K562 (cell line): ENCODE results near the gene OPA3. TPM values are rescaled to one million over a fixed set of nuclear protein-coding genes. Genes with fewer than 3 reads are reported as not detected.

Experiments used
- ATAC-seq: fragments of 200-7000 bp; cut with Tn5 transposase; 3 replicates; pipeline ENCODE4 v1.9.1; 2020; ENCODE audit warnings: moderate library complexity
- Bru-seq: library from RNA; stranded (reverse); fragments of 400-500 nt; gene quantifications from one replicate; lab custom pipeline; 2021; lab: Mats Ljungman, UMichigan
- BruChase-seq, 2 experiments: library from RNA; stranded (reverse); fragments of 400-500 nt; gene quantifications; one replicate each; lab custom pipeline; 2021; lab: Mats Ljungman, UMichigan
- BruUV-seq: library from RNA; stranded (reverse); fragments of 400-500 nt; replicated peaks from 2 replicates; lab custom pipeline; 2021; lab: Mats Ljungman, UMichigan
- CTCF ChIA-PET: fragments of 300-600 bp; formaldehyde crosslinking; extraction: SDS; loops from one replicate; lab custom pipeline; 2021; ENCODE audit warnings: low intra/inter-chr PET ratio; lab: Yijun Ruan, JAX
- POLR2A ChIA-PET: fragments of 300-600, 350-650 bp; sonication (Branson Sonifier 250); formaldehyde crosslinking; extraction: SDS; loops from one replicate; lab custom pipeline; 2021; ENCODE audit warnings: antibody characterized with exemption, inconsistent platforms; lab: Yijun Ruan, JAX
- DNase-seq, 4 experiments: peaks; one replicate each; pipeline versions ENCODE4 v3.0.0 to v3.0.0-alpha.2; 2011 to 2018; ENCODE audit warnings: low spot score in 3 of 4, mixed read lengths in 3 of 4; ENCODE audit errors: extremely low read depth in 1 of 4
- FAIRE-seq: peaks from 2 replicates; lab custom pipeline; 2011; peaks lifted over from hg19 to GRCh38; lab: Jason Lieb, UNC
- H2AFZ ChIP-seq: 2 replicates; pipeline ENCODE4 v1.6.0; 2011; ENCODE audit warnings: low read depth, low read length, control low read depth, inconsistent platforms
- H3K27ac ChIP-seq: fragments of 200-600 bp; 3 replicates; pipeline ENCODE4 v1.8.0; 2011; ENCODE audit warnings: low read depth, mild to moderate bottlenecking, control low read depth, inconsistent platforms, low read length, moderate library complexity, mixed read lengths; ENCODE audit errors: extremely low read depth
- H3K27me3 ChIP-seq, 2 experiments: fragments of 300-600 bp in 1 of 2; 2 replicates in 1 of 2; 3 replicates in 1 of 2; pipeline versions ENCODE4 v1.6.0 to v1.8.0; 2011; ENCODE audit warnings: inconsistent platforms in 2 of 2, low read length in 2 of 2, mild to moderate bottlenecking in 1 of 2, mixed read lengths in 1 of 2, moderate library complexity in 1 of 2; ENCODE audit not compliant: control insufficient read depth in 2 of 2, insufficient read depth in 2 of 2
- H3K36me3 ChIP-seq: fragments of 300-600 bp; 3 replicates; pipeline ENCODE4 v1.8.0; 2011; ENCODE audit warnings: mild to moderate bottlenecking, low read length, inconsistent platforms; ENCODE audit not compliant: control insufficient read depth, insufficient read depth
- H3K4me1 ChIP-seq, 2 experiments: fragments of 200-600 bp in 1 of 2; replicated peaks in 1 of 2; 2 replicates in 1 of 2; 3 replicates in 1 of 2; pipeline versions ENCODE4 v1.5.1 to v1.8.0; 2011; ENCODE audit warnings: inconsistent platforms in 2 of 2, low read length in 2 of 2, mild to moderate bottlenecking in 1 of 2, mixed read lengths in 1 of 2, moderate library complexity in 1 of 2; ENCODE audit not compliant: control insufficient read depth in 2 of 2, insufficient read depth in 2 of 2
- H3K4me2 ChIP-seq: 2 replicates; pipeline ENCODE4 v1.6.1; 2011; ENCODE audit warnings: low read length, control low read depth, inconsistent platforms, mixed read lengths; ENCODE audit not compliant: insufficient read depth
- H3K4me3 ChIP-seq: fragments of 200-600 bp; sonication (generic), shearing (Covaris generic); 2 replicates; pipeline ENCODE4 v1.5.1; 2016; ENCODE audit warnings: control low read depth, inconsistent platforms
- H3K79me2 ChIP-seq: fragments of 200-600 bp; 3 replicates; pipeline ENCODE4 v1.8.0; 2011; ENCODE audit warnings: low read length, inconsistent platforms; ENCODE audit not compliant: control insufficient read depth, insufficient read depth
- H3K9ac ChIP-seq, 2 experiments: 2 replicates each; pipeline versions ENCODE4 v1.6.0 to v1.6.1; 2011; ENCODE audit warnings: low read depth in 2 of 2, low read length in 2 of 2, control low read depth in 1 of 2, inconsistent platforms in 1 of 2, mild to moderate bottlenecking in 1 of 2, mixed read lengths in 1 of 2; ENCODE audit not compliant: insufficient read depth in 1 of 2
- H3K9me1 ChIP-seq: one replicate; pipeline ENCODE4 v1.6.0; 2011; ENCODE audit warnings: inconsistent platforms, mild to moderate bottlenecking, low read length, moderate library complexity; ENCODE audit not compliant: control insufficient read depth, insufficient read depth
- H3K9me3 ChIP-seq: replicated peaks from 2 replicates; pipeline ENCODE4 v1.5.1; 2011; ENCODE audit warnings: low read depth, low read length, inconsistent platforms; ENCODE audit not compliant: control insufficient read depth, insufficient read depth
- H4K20me1 ChIP-seq: replicated peaks from 2 replicates; pipeline ENCODE4 v1.6.1; 2011; ENCODE audit warnings: low read length, inconsistent platforms, mixed read lengths; ENCODE audit not compliant: control insufficient read depth, insufficient read depth
- CBX8 ChIP-seq: fragments of 200-600 bp; sonication (generic); IDR thresholded peaks from 2 replicates; pipeline ENCODE4 v1.6.1; 2012; ENCODE audit warnings: borderline replicate concordance, mixed run types, low read depth, mild to moderate bottlenecking, moderate library complexity, mixed read lengths, low read length, control low read depth, inconsistent platforms; ENCODE audit not compliant: poor library complexity, severe bottlenecking; ENCODE audit errors: extremely low read depth
- CHD2 ChIP-seq: IDR thresholded peaks from 2 replicates; pipeline ENCODE4 v1.6.1; 2011; ENCODE audit warnings: low read depth, low read length
- E2F8 ChIP-seq: fragments of 450-650 bp; IDR thresholded peaks from 2 replicates; pipeline ENCODE4 v1.7.1; 2018; ENCODE audit warnings: mild to moderate bottlenecking, low read depth; ENCODE audit not compliant: partially characterized antibody
- ELF1 ChIP-seq: fragments of 200-800 bp; sonication (Bioruptor generic); IDR thresholded peaks from 2 replicates; pipeline ENCODE4 v1.6.1; 2016; ENCODE audit warnings: missing genetic modification characterization, missing compliant biosample characterization
- ELF2 ChIP-seq: fragments of 250-450 bp; sonication (Bioruptor Pico); IDR thresholded peaks from 2 replicates; pipeline ENCODE4 v1.5.0; 2021; ENCODE audit warnings: mild to moderate bottlenecking
- EP300 ChIP-seq: IDR thresholded peaks from 2 replicates; pipeline ENCODE4 v1.6.1; 2012; ENCODE audit warnings: low read length, improper control_type of control experiment
- GABPB1 ChIP-seq: sonication (generic); formaldehyde crosslinking; IDR thresholded peaks from 2 replicates; pipeline ENCODE4 v1.8.0; 2022; ENCODE audit warnings: mild to moderate bottlenecking, missing genetic modification reagents
- HDAC1 ChIP-seq, 2 experiments: fragments of 450-650 bp; IDR thresholded peaks; 2 replicates each; pipeline ENCODE4 v1.6.1; 2016 to 2017; ENCODE audit warnings: inconsistent platforms in 1 of 2, mild to moderate bottlenecking in 1 of 2, moderate library complexity in 1 of 2
- HIVEP1 ChIP-seq: fragments of 250-450 bp; sonication (Bioruptor Pico); IDR thresholded peaks from 2 replicates; pipeline ENCODE4 v1.4.0; 2020; ENCODE audit warnings: mild to moderate bottlenecking
- RFX5 ChIP-seq: IDR thresholded peaks from 2 replicates; pipeline ENCODE4 v1.6.1; 2011; ENCODE audit warnings: low read depth, mild to moderate bottlenecking, improper control_type of control experiment, low read length
- SAFB ChIP-seq: fragments of 200-400 bp; formaldehyde crosslinking; IDR thresholded peaks from 2 replicates; pipeline ENCODE4 v1.6.1; 2017; ENCODE audit warnings: low read depth, low read length, borderline replicate concordance
- SOX6 ChIP-seq: fragments of 450-650 bp; IDR thresholded peaks from 2 replicates; pipeline ENCODE4 v1.6.1; 2014; ENCODE audit warnings: mild to moderate bottlenecking
- SP1 ChIP-seq: sonication (generic); formaldehyde crosslinking; IDR thresholded peaks from 2 replicates; pipeline ENCODE4 v1.8.1; 2022; ENCODE audit warnings: mild to moderate bottlenecking, missing genetic modification reagents
- WGBS: fragments of 100-300 bp; shearing (Covaris generic); methylation state at CpG from one replicate; pipeline ENCODE4 v1.1.6; 2016; ENCODE audit warnings: low coverage, mixed read lengths; ENCODE audit not compliant: insufficient coverage; ENCODE audit errors: missing lambda C conversion rate; 5-methylcytosine and 5-hydroxymethylcytosine counted together
- in situ Hi-C: fragments of 300-500 bp; cut with MboI; formaldehyde crosslinking; loops from 4 replicates; pipeline ENCODE4 v1.15.0; 2018; ENCODE audit warnings: inconsistent platforms, mixed read lengths
- intact Hi-C: fragments of 100-400 bp; cut with micrococcal nuclease; formaldehyde crosslinking; loops from 2 replicates; pipeline ENCODE4 v1.14.2; 2022
- long read RNA-seq, 3 experiments: library from polyadenylated mRNA in 2 of 3; library from RNA in 1 of 3; unstranded in 2 of 3; stranded (forward) in 1 of 3; transcript quantifications; one replicate each; pipeline ENCODE4 v2.0.0, GENCODE V29; 2019 to 2022
- polyA minus RNA-seq, 3 experiments: library from RNA; depleted of rRNA, polyadenylated mRNA; stranded (reverse); fragments of >200 nt; gene quantifications; 2 replicates each; pipeline ENCODE4 v1.2.3, GENCODE V29; 2011
- polyA plus RNA-seq, 8 experiments: library from polyadenylated mRNA; depleted of rRNA in 4 of 8; stranded (reverse) in 5 of 8; unstranded in 3 of 8; fragments of >200 nt; fragmentation: Nextera tagmentation in 2 of 8; fragmentation: Illumina TruSeq in 1 of 8; extraction: Ambion mirVana in 2 of 8; extraction: Trizol in 1 of 8; gene quantifications; 2 replicates each; pipeline versions ENCODE4 v1.2.1 to v1.2.3, GENCODE V29; 2011 to 2014; ENCODE audit warnings: inconsistent platforms in 1 of 8, missing spikeins in 1 of 8
- total RNA-seq, 7 experiments: library from RNA; depleted of rRNA in 6 of 7; stranded (reverse); fragments of >200 nt in 6 of 7; fragmentation: Illumina TruSeq in 2 of 7; extraction: Trizol in 2 of 7; gene quantifications; 2 replicates each; pipeline versions ENCODE4 v1.2.1 to v1.2.3, GENCODE V29; 2011 to 2021; ENCODE audit warnings: low replicate concordance in 1 of 7

Gene OPA3
- total RNA-seq (2011; cell fraction: chromatin; rRNA removed; ENCODE audit: low replicate concordance) = 15.8 and 30.8 TPM in 2 replicates
- 9.5 TPM in 2 replicates for total RNA-seq (2011; cell fraction: nucleolus; rRNA removed)
- total RNA-seq (2011; cell fraction: nucleoplasm; rRNA removed) = 10.4 and 11.7 TPM in 2 replicates
- total RNA-seq (2014; rRNA removed) (5.5 and 7.7 TPM in 2 replicates), total RNA-seq (2014; rRNA removed; fragmentation: Illumina TruSeq; extraction: Trizol) (8.4 and 9.0 TPM in 2 replicates), total RNA-seq (2015; rRNA removed; fragmentation: Illumina TruSeq; extraction: Trizol) (12.2 and 12.9 TPM in 2 replicates), total RNA-seq (2021) (16.8 and 18.8 TPM in 2 replicates), polyA plus RNA-seq (2011; rRNA removed) (14.2 and 16.4 TPM in 2 replicates), polyA plus RNA-seq (2014; fragmentation: Illumina TruSeq; extraction: Trizol) (10.6 and 12.6 TPM in 2 replicates), polyA plus RNA-seq (2014; fragmentation: Nextera tagmentation; extraction: Ambion mirVana) (1 to 10 TPM; 1.4 to 2.1 TPM), polyA plus RNA-seq (2014; rRNA removed) (7.0 and 9.3 TPM in 2 replicates), polyA minus RNA-seq (2011; rRNA and poly(A)+ RNA removed) (11.1 and 13.0 TPM in 2 replicates), Bru-seq, nascent RNA (percentile 60 among the genes with signal in this experiment), BruChase-seq, experiment 1, labeled RNA remaining after a 2-hour chase (percentile 62 among the genes with signal in this experiment), BruChase-seq, experiment 2, labeled RNA remaining after a 6-hour chase (percentile 63 among the genes with signal in this experiment)
- 23.7 and 30.7 TPM in 2 replicates for polyA plus RNA-seq (2011; cell fraction: cytosol; rRNA removed)
- 6.1 and 6.4 TPM in 2 replicates for polyA plus RNA-seq (2011; cell fraction: nucleus; rRNA removed)
- 10.3 and 11.1 TPM in 2 replicates for polyA plus RNA-seq (2012)
- polyA minus RNA-seq (2011; cell fraction: cytosol; rRNA and poly(A)+ RNA removed) = 7.8 and 9.7 TPM in 2 replicates
- 2.0 and 2.2 TPM in 2 replicates for polyA minus RNA-seq (2011; cell fraction: nucleus; rRNA and poly(A)+ RNA removed)
- long read RNA-seq, experiment 1, full-length matches to known transcripts = 24 of 67 reads
- long read RNA-seq, experiment 1, partial matches to known transcripts = 2 of 67 reads
- long read RNA-seq, experiment 1, other reads (novel, unspliced or antisense) = 41 of 67 reads
- long read RNA-seq, experiment 2, full-length matches to known transcripts = 8 of 32 reads
- long read RNA-seq, experiment 2, partial matches to known transcripts = 0 of 32 reads
- long read RNA-seq, experiment 2, other reads (novel, unspliced or antisense) = 24 of 32 reads
- long read RNA-seq, experiment 3, full-length matches to known transcripts = 11 of 12 reads
- long read RNA-seq, experiment 3, partial matches to known transcripts = 1 of 12 reads
- long read RNA-seq, experiment 3, other reads (novel, unspliced or antisense) = 0 of 12 reads

GRCh38 chr19:45584332-45585157 lies at the start of gene OPA3:
TSS of gene OPA3 (minus strand) at chr19:45584802. CDS start at chr19:45584764, 38 bp downstream.
- WGBS = 0% methylated on average over 46 of the region's 63 CpGs
- no TSS peak for BruUV-seq
- intact Hi-C loops = no loop called here
- peak; percentile 76 for TF ChIP-seq E2F8
- TF ChIP-seq ELF2 = peak; percentile 70; the same call in 1 of the 2 replicates
- TF ChIP-seq GABPB1 (CRISPR knock-in tag) = peak; percentile 90
- TF ChIP-seq EP300 = 0 out of 2 replicates have a peak, but pooled peaks have one; percentile 2
- TF ChIP-seq CHD2 = peak; percentile 85
- peak; percentile 95 for TF ChIP-seq SP1
- peak in 1 of 2 experiments; percentile 68; a peak in 2 of 4 replicates for TF ChIP-seq HDAC1 (IDR thresholded peaks at IDR 0.05)
- no peak for TF ChIP-seq CBX8
- no peak for TF ChIP-seq SAFB
- peak; percentile 51; the same call in 1 of the 2 replicates for TF ChIP-seq SOX6
- no peak for TF ChIP-seq HIVEP1 (CRISPR knock-in tag)
- TF ChIP-seq ELF1 (tag) = peak; percentile 94
- TF ChIP-seq RFX5 = peak; percentile 37; the same call in 1 of the 2 replicates

More at GRCh38 chr19:45584332-45585157, at the start of gene OPA3:
- ChIA-PET CTCF (interaction anchor here (0.6 kb wide), 1 partner anchor 61 kb away, joined by 3 read pairs; no protein-coding TSS in a partner anchor), POLR2A (interaction anchor here (0.5 to 2.1 kb wide), 7 partner anchors 9 to 192 kb away, joined by 3 to 7 read pairs (median 4); partner anchors contain the start of gene GIPR)
- peak within 1 kb of the TSS; percentile 99 for H2AFZ ChIP-seq
- no peaks in the 10 kb centered on the region for H3K9me1 ChIP-seq
- H3K27me3 ChIP-seq = no peaks in the 10 kb centered on the region
- DNase-seq = peak; percentile 95 to 100 (median 97)
- H3K4me1 ChIP-seq = peaks cover 13 to 24% of the 10 kb centered on the region in 2 experiments; a peak in 4 of 5 replicates
- peak within 1 kb of the TSS; percentile 90 to 94 for H3K9ac ChIP-seq
- peak; percentile 97 for ATAC-seq
- no peaks in the 10 kb centered on the region for H3K9me3 ChIP-seq
- peak; percentile 100 for FAIRE-seq
- in situ Hi-C loops = no loop called here
- H4K20me1 ChIP-seq = no peaks in the 10 kb centered on the region
- H3K27ac ChIP-seq = peak within 1 kb of the TSS; percentile 99
- H3K36me3 ChIP-seq = peaks cover 8% of the 10 kb centered on the region; the same call in 1 of the 3 replicates
- peaks cover 35% of the 10 kb centered on the region for H3K79me2 ChIP-seq
- H3K4me2 ChIP-seq = peak within 1 kb of the TSS; percentile 97
- peak within 1 kb of the TSS; percentile 68 for H3K4me3 ChIP-seq
